ENCODE data around the gene PROB1.
A peak's percentile ranks its signal among the peaks of the same experiment; 100 is the strongest.

Gene PROB1

GRCh38 chr5:139392678-139393496 lies 2.0 kb downstream of the PROB1 start:
- peak; percentile 64 for TF ChIP-seq CTCF (IDR thresholded peaks at IDR 0.05; ENCODE audit: control insufficient read depth, insufficient read depth, low read depth, low read length, missing control alignments)
- no peak for DNase-seq (ENCODE audit: low read depth)
- peak overlapping the region; percentile 59 for H3K4me3 ChIP-seq (ENCODE audit: control insufficient read depth, low read depth, low read length)

GRCh38 chr5:139392324-139392677 lies 2.6 kb downstream of the PROB1 start:
- no peak for TF ChIP-seq CTCF (IDR thresholded peaks at IDR 0.05; ENCODE audit: control insufficient read depth, insufficient read depth, low read depth, low read length, missing control alignments)
- peak overlapping the region; percentile 28 for H3K4me3 ChIP-seq (ENCODE audit: control insufficient read depth, low read depth, low read length)
- DNase-seq (ENCODE audit: low read depth), result no peak

GRCh38 chr5:139391570-139392323 lies 3.2 kb downstream of the PROB1 start:
- no peak for TF ChIP-seq CTCF (IDR thresholded peaks at IDR 0.05; ENCODE audit: control insufficient read depth, insufficient read depth, low read depth, low read length, missing control alignments)
- H3K4me3 ChIP-seq (ENCODE audit: control insufficient read depth, low read depth, low read length), result peak overlapping the region; percentile 28
- DNase-seq (ENCODE audit: low read depth), result no peak

- DNase-seq (ENCODE audit: low read depth), result no peak
- no peak overlapping the region; the same call in 1 of the 2 replicates for H3K4me3 ChIP-seq (ENCODE audit: control insufficient read depth, low read depth, low read length)
These were observed 4.0 kb downstream of the PROB1 start for GRCh38 chr5:139390639-139391569.

GRCh38 chr5:139389701-139390638 lies 4.9 kb downstream of the PROB1 start, which contains the start of gene MZB1:
Gene MZB1 (minus strand): TSS chr5:139389913. CDS start chr5:139389856, 57 bp downstream.
- TF ChIP-seq CTCF (IDR thresholded peaks at IDR 0.05; ENCODE audit: control insufficient read depth, insufficient read depth, low read depth, low read length, missing control alignments), result no peak
- no peak within 1 kb of the TSS for H3K4me3 ChIP-seq (ENCODE audit: control insufficient read depth, low read depth, low read length)
- no peak for DNase-seq (ENCODE audit: low read depth)

More at GRCh38 chr5:139390639-139391569, 4.0 kb downstream of the PROB1 start:
- TF ChIP-seq CTCF (IDR thresholded peaks at IDR 0.05; ENCODE audit: control insufficient read depth, insufficient read depth, low read depth, low read length, missing control alignments), result no peak

Measured in AG09309 (cell line).